Upper lobe of left lung (tissue), 4 donors: ENCODE measurements around the gene CA9.

ENCODE experiments used
- CTCF ChIP-seq, 6 experiments: fragments of 450-650 bp in 4 of 6; fragments of 200-600 bp in 2 of 6; sonication (generic) in 2 of 6; IDR thresholded peaks; one replicate each; pipeline ENCODE4 v1.5.1; 2016 to 2019; ENCODE audit warnings: antibody characterized with exemption in 6 of 6
- POLR2AphosphoS5 ChIP-seq, 2 donors: sonication (generic); formaldehyde crosslinking; IDR thresholded peaks; one replicate each; pipeline ENCODE4 v1.5.1; 2017; ENCODE audit warnings: antibody characterized with exemption in 2 of 2

GRCh38 chr9:35656831-35657545 lies 16.7 kb upstream of the CA9 start:
- TF ChIP-seq POLR2AphosphoS5 (IDR thresholded peaks at IDR 0.05) (peak in 1 of 2 donors; percentile 6), CTCF (IDR thresholded peaks at IDR 0.05) (no peak)
